ENCODE measurements around the gene ROBO1.
"Not testable (repeated sequence)": the region's sequence is repeated elsewhere in the genome, so short reads cannot be mapped to it uniquely, and the experiment has no call there.

Gene ROBO1

GRCh38 chr3:78895528-78895927 lies 872.3 kb downstream of the ROBO1 start:
- DNase-seq = no peak

- no peak for DNase-seq
Observed at GRCh38 chr3:78894787-78895186, 873.0 kb downstream of the ROBO1 start.

- DNase-seq = no peak
Observed at GRCh38 chr3:78893161-78893560, 874.6 kb downstream of the ROBO1 start.

GRCh38 chr3:78889348-78889747 lies 878.5 kb downstream of the ROBO1 start:
- DNase-seq = no peak

GRCh38 chr3:78888635-78889034 lies 879.2 kb downstream of the ROBO1 start:
- no peak for DNase-seq

GRCh38 chr3:78887547-78888011 lies 880.2 kb downstream of the ROBO1 start:
- no peak for DNase-seq

GRCh38 chr3:78887029-78887428 lies 880.8 kb downstream of the ROBO1 start:
- no peak for DNase-seq

GRCh38 chr3:78884567-78884966 lies 883.2 kb downstream of the ROBO1 start:
- DNase-seq = not testable (repeated sequence)

- DNase-seq = no peak
Observed at GRCh38 chr3:78882251-78882650, 885.5 kb downstream of the ROBO1 start.

GRCh38 chr3:78881501-78881900 lies 886.3 kb downstream of the ROBO1 start:
- DNase-seq = no peak

- DNase-seq = no peak
Observed at GRCh38 chr3:78880603-78881461, 887.0 kb downstream of the ROBO1 start.

GRCh38 chr3:78879295-78879860 lies 888.4 kb downstream of the ROBO1 start:
- DNase-seq = peak; percentile 66

GRCh38 chr3:78878789-78879188 lies 889.0 kb downstream of the ROBO1 start:
- DNase-seq = no peak

- no peak for DNase-seq
Observed at GRCh38 chr3:78878011-78878410, 889.8 kb downstream of the ROBO1 start.

GRCh38 chr3:78875851-78876250 lies 891.9 kb downstream of the ROBO1 start:
- no peak for DNase-seq

- DNase-seq = no peak
Observed at GRCh38 chr3:78875436-78875835, 892.4 kb downstream of the ROBO1 start.

GRCh38 chr3:78873641-78874040 lies 894.2 kb downstream of the ROBO1 start:
- no peak for DNase-seq

- DNase-seq = no peak
Observed at GRCh38 chr3:78872195-78872594, 895.6 kb downstream of the ROBO1 start.

GRCh38 chr3:78871048-78871447 lies 896.8 kb downstream of the ROBO1 start:
- DNase-seq = no peak

GRCh38 chr3:78870484-78870883 lies 897.3 kb downstream of the ROBO1 start:
- DNase-seq = no peak

GRCh38 chr3:78868570-78868969 lies 899.2 kb downstream of the ROBO1 start:
- peak; percentile 64 for DNase-seq

GRCh38 chr3:78867409-78868372 lies 900.1 kb downstream of the ROBO1 start:
- DNase-seq = peak; percentile 46

All from NCI-H2171 treated with DMSO at 0.1 percent for 48 hours (cell line).